Thoracic aorta (tissue), 2 donors: Measurements from ENCODE around the gene MLIP. TPM values are rescaled to one million over a fixed set of nuclear protein-coding genes. Genes with fewer than 3 reads are reported as not detected.

Experiments used
- ATAC-seq: fragments of 150-250 bp; one replicate; pipeline ENCODE4 v1.8.0; 2017; ENCODE audit warnings: low read depth; ENCODE audit not compliant: insufficient number of reproducible peaks, low FRiP score
- DNase-seq: peaks from one replicate; pipeline ENCODE4 v3.0.0-alpha.2; 2020; ENCODE audit warnings: low spot score
- H3K27ac ChIP-seq, 2 donors: fragments of 200-600 bp; sonication (generic); 1 replicate in 1 of 2; 2 replicates in 1 of 2; pipeline ENCODE4 v1.5.1; 2016; ENCODE audit warnings: mild to moderate bottlenecking in 2 of 2, moderate library complexity in 2 of 2
- H3K27me3 ChIP-seq: fragments of 200-600 bp; sonication (generic); replicated peaks from 2 replicates; pipeline ENCODE4 v1.6.0; 2016; ENCODE audit warnings: mild to moderate bottlenecking; ENCODE audit not compliant: insufficient read depth
- H3K36me3 ChIP-seq: fragments of 200-600 bp; sonication (generic); one replicate; pipeline ENCODE4 v1.5.1; 2016
- H3K4me1 ChIP-seq, 2 donors: fragments of 200-600 bp; sonication (generic); 1 replicate in 1 of 2; 2 replicates in 1 of 2; pipeline versions ENCODE4 v1.5.1 to v1.6.0; 2016; ENCODE audit warnings: low read depth in 2 of 2, mild to moderate bottlenecking in 1 of 2; ENCODE audit not compliant: control insufficient read depth in 1 of 2
- H3K4me3 ChIP-seq: fragments of 200-600 bp; sonication (generic); 2 replicates; pipeline ENCODE4 v1.5.1; 2016; ENCODE audit warnings: mild to moderate bottlenecking
- H3K9me3 ChIP-seq: fragments of 200-600 bp; sonication (generic); 2 replicates; pipeline ENCODE4 v1.5.1; 2016
- CTCF ChIP-seq: fragments of 200-600 bp; sonication (generic); IDR thresholded peaks from one replicate; pipeline ENCODE4 v1.5.1; 2019; ENCODE audit warnings: antibody characterized with exemption
- total RNA-seq, 2 donors: library from RNA; depleted of rRNA; stranded (reverse); fragments of >200 nt; gene quantifications; one replicate each; pipeline versions ENCODE4 v1.1.0 to v1.2.3, GENCODE V29; 2016

MLIP gene
- total RNA-seq = 1 to 10 TPM in 1 of 2 donors, not detected in 1; 1.8 TPM

- ATAC-seq (no peak), DNase-seq (no peak)
- Histone ChIP-seq H3K4me3 (no peak within 1 kb of the TSS), H3K9me3 (no peaks in the 10 kb centered on the region), H3K27ac (no peak within 1 kb of the TSS), H3K36me3 (no peaks in the 10 kb centered on the region), H3K27me3 (no peaks in the 10 kb centered on the region), H3K4me1 (peaks cover 9 to 13% of the 10 kb centered on the region in 2 donors)
- TF ChIP-seq CTCF = no peak
Measured at GRCh38 chr6:54111341-54112045, at the start of gene MLIP. Gene MLIP (plus strand): TSS chr6:54111443. CDS start chr6:54111480, 37 bp downstream.

- DNase-seq (no peak), ATAC-seq (no peak)
- H3K27me3 ChIP-seq = no peaks in the 10 kb centered on the region
- no peaks in the 10 kb centered on the region for H3K36me3 ChIP-seq
- no peaks in the 10 kb centered on the region for H3K9me3 ChIP-seq
- peaks cover 0 to 7% of the 10 kb centered on the region in 2 donors for H3K4me1 ChIP-seq
- H3K4me3 ChIP-seq = peak overlapping the region; percentile 60
- H3K27ac ChIP-seq = no peak overlapping the region
- no peak for TF ChIP-seq CTCF
Measured at GRCh38 chr6:54063228-54063539, 48.1 kb upstream of the MLIP start.

- Histone ChIP-seq H3K4me1 (no peaks in the 10 kb centered on the region), H3K9me3 (no peaks in the 10 kb centered on the region), H3K27me3 (no peaks in the 10 kb centered on the region), H3K36me3 (no peaks in the 10 kb centered on the region), H3K27ac (no peak overlapping the region), H3K4me3 (no peak overlapping the region)
- ATAC-seq (no peak), DNase-seq (no peak)
- TF ChIP-seq CTCF = no peak
Measured at GRCh38 chr6:54068694-54069093, 42.5 kb upstream of the MLIP start.

GRCh38 chr6:54070025-54070424, 41.2 kb upstream of the MLIP start:
- no peaks in the 10 kb centered on the region for H3K9me3 ChIP-seq
- peak overlapping the region; percentile 65 for H3K4me3 ChIP-seq
- H3K27me3 ChIP-seq = no peaks in the 10 kb centered on the region
- ATAC-seq (no peak), DNase-seq (no peak)
- no peak for TF ChIP-seq CTCF
- no peaks in the 10 kb centered on the region for H3K36me3 ChIP-seq
- no peaks in the 10 kb centered on the region for H3K4me1 ChIP-seq
- H3K27ac ChIP-seq = no peak overlapping the region

- H3K36me3 ChIP-seq = no peaks in the 10 kb centered on the region
- H3K27ac ChIP-seq = no peak overlapping the region
- no peak for DNase-seq
- ATAC-seq = no peak
- no peak overlapping the region for H3K4me3 ChIP-seq
- no peak for TF ChIP-seq CTCF
- no peaks in the 10 kb centered on the region for H3K27me3 ChIP-seq
- no peaks in the 10 kb centered on the region for H3K4me1 ChIP-seq
- H3K9me3 ChIP-seq = no peaks in the 10 kb centered on the region
Measured at GRCh38 chr6:54071821-54072340, 39.4 kb upstream of the MLIP start.
